NCI-H146 treated with DMSO at 0.1 percent for 48 hours (cell line): ENCODE measurements around the gene KATNB1.

Experiments
- DNase-seq: peaks from one replicate; lab custom pipeline; 2025; ENCODE audit not compliant: unreplicated experiment; lab: John Stamatoyannopoulos, UW

The KATNB1 gene

DNA sequence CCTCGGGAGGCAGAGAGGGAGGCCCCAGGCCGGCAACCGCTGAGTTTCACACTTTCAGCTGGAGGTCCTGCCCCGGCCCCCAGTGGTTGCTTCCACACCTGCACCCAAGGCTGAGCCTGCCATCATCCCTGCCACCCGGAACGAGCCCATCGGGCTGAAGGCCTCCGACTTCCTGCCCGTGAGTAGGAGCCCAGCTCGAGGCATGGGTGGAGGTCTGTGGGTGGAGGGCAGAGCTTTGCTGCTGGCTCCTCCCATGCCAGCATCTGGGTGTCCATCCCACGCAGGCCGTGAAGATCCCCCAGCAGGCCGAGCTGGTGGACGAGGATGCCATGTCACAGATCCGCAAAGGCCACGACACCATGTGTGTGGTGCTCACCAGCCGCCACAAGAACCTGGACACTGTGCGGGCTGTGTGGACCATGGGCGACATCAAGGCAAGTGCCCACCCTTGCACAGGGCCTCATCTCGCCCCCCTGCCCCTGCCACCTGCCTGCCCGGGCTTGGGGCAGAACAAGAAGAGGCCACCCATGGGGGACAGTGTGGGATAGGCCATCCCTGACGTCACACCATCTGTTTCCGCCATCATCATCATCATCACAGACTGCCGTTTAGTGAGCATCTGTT, 19.6 kb downstream of the KATNB1 start:
- no peak for DNase-seq

DNA sequence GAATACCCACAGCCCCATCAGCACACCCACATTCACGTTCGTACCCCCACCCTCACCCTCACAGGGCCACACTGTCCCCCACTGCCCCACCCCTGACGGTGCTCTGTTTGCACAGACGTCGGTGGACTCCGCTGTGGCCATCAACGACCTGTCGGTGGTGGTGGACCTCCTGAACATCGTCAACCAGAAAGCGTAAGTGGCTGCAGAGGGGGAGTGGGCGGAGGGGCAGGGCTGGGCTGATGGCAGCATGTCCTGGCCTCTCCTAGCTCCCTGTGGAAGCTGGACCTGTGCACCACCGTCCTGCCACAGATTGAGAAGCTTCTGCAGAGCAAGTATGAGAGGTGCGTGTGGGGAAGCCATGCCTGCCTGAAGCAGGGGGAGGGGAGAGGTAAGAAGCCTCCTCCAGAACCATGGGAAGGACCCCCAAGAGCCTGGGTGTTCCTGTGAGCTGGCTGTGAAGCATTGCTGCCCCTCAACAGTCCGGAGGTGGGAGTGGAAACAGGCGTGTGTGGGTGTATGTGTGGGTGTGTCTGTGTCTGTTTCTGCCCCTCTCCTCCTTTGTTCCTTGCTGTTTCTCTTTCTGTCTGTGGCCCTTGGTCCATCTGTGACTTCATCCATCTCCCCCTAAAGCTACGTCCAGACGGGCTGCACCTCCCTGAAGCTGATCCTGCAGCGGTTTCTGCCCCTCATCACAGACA, 20.3 kb downstream of the KATNB1 start:
- DNase-seq, result no peak

DNA sequence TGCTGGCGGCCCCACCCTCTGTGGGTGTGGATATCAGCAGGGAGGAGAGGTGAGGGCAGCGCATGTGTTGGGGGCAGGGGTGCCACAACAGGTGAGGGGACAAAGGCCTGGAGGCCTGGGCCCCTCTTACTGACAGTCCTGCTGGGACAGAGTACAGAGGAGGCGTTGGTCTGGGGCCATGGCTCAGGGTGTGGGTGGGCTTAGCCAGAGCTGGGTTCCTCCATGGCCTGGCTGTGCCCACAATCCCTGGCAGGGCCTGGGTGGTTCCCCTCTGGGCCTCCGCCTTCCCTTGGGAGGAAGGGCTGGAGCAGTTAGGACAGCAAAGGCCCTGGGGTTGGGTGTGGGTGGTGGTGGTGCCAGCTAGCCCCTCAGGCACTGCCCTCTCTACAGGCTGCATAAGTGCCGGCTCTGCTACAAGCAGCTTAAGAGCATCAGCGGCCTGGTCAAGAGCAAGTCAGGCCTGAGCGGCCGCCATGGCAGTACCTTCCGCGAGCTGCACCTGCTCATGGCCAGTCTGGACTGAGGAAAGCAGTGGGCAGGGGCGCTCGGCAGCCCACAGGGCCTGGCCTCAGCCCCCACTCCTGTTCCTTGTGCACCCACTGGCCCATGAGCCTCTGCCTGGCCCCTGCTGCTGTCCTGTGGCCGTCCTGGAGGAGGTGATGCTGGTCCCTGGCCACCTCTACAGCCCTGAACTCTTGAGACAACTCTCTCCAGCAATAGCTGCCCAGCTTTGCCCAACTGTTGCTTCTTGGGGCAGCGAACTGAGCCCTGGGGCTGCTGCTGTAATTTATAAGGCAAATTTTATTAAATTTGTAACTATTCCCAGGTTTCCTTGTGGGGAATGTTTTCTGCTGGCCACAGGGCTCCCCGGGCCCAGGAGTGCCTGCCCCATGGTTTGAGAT, 21.1 kb downstream of the KATNB1 start:
- no peak for DNase-seq

DNA sequence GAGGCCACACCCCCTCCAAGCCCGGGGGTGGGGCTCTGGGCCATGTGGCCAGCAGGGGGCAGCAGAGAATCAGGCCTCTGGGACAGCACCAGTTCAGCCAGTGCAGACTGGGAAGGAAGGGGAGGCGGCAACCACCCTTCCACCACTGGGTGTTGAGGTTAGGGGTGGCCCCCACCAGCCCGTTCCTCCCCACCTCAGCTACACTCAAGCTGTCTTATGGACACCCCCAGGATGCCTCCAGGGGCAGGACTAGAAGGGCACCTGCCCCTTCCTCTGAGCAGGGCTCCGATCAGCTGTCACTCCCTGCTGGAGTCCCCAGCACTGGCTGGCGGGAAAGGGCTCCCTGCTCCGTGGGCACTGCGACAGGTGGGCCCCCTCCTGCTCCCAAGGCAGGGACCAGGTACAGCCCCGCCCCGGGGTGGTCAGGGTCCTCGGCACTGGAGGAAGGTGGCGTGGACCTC, 21.8 kb downstream of the KATNB1 start:
- no peak for DNase-seq

DNA sequence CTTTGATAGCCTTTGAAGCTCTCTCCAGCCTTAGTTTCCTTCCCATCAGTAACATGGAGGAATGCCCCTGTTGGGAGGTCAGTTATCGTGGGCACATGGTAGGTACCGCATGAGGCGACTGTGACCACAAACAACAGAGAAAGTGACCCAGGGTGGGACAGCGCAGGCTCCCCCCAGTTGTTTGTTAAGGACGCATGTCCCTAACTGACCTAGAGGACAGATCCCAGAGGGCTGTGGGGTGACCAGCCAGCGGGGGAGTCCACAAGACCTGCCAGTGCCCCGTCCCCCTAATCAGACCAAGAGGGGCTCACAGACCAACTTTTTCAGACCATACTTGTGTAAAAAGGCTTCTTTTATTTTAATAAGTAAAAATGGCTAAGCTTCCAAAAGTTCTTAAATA, 22.3 kb downstream of the KATNB1 start:
- no peak for DNase-seq

DNA sequence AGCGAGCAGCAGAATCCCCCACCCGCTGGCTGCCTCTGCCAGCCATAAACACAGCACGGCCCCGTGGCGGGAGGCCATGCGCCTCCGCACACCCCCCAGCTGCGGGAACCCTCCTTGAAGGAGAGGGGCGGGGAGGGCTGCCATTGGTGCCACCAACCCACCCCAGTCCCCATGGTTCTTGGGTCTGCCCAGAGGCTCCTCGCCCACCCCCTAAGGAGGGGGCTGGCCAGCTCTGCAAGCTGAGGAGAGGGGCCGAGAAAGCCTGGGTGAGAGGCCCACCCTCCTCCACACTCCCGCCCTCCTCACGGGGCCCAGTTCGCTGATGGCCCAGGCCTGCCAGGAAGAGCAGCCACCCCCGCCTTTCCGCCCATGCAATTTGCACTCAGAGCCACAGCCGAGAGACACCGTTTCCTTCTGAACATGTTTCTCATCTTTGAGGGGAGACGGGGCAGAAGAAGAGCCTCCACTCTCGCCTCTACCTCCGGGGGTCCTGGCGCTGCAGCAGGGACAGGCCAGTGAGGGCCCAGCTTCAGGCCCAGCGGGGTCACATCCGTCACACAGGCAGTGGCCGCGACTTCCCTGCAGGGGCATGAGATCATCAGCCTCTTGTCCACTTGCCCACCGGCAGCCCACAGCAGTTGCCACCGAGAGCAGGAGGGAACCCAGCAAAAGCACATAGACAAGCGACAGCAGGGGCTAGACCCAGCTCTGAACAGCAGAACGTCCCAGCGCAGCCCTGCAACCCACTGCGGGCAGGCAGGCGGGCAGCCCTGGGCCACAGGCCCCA, 23.0 kb downstream of the KATNB1 start:
- DNase-seq, result no peak

DNA sequence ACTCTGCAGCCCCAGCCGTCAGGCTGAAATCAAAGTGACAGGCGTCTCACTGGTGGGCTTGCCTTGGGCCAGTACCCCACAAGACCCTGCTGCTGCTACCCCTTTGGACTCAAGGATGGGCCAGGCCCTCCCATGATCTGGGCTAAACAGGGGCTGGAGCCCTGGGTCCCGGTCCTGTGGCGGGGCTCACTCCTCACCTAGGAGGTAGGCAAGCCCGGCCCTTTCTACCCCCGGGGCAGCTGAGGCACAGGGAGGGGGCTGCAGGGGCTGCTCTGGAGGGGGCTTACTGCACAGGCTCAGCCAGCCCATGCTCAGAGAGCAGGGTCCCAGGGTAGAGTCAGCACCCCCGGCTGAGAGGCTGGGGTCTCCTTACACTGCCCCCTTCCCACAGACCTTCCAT, 23.6 kb downstream of the KATNB1 start:
- no peak for DNase-seq

DNA sequence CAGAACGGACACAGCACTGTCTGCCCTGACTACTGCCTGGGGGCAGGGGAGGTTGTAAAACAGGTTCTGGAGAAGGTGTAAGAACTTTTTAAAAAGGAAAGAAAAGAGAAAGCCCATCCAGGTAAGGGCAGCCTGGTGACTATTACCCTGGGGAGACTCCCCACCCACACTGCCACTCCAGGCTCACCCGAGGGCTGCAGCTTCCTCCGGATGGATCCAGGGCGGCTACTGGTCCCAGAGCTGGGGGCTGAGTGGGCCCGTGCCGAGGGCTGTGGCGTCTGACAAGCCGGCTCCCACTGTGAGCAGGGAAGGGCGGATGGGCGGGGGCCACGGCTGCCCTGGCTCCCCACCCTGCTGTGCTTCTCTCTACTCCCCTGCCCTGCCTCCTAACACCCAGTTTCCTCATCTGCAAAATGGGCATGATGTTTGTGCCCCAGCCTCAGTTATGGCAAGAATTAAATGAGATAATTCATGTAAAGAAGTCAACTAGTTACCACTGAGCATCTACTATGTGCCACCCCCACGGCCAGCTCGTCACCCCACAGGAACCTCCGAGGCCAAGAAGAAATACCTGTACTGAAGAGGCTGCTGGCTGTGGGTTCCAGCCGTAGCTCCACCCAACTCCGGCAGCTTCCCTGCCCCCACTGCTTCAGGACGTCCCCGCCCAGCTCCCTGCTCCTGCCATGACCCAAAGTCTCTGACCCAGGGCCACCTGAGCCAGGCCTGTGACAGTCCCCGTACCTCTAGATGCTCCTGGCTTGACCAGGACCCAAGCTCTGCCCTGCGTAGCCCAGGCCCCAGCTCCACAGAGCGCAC, 24.2 kb downstream of the KATNB1 start:
- no peak for DNase-seq

DNA sequence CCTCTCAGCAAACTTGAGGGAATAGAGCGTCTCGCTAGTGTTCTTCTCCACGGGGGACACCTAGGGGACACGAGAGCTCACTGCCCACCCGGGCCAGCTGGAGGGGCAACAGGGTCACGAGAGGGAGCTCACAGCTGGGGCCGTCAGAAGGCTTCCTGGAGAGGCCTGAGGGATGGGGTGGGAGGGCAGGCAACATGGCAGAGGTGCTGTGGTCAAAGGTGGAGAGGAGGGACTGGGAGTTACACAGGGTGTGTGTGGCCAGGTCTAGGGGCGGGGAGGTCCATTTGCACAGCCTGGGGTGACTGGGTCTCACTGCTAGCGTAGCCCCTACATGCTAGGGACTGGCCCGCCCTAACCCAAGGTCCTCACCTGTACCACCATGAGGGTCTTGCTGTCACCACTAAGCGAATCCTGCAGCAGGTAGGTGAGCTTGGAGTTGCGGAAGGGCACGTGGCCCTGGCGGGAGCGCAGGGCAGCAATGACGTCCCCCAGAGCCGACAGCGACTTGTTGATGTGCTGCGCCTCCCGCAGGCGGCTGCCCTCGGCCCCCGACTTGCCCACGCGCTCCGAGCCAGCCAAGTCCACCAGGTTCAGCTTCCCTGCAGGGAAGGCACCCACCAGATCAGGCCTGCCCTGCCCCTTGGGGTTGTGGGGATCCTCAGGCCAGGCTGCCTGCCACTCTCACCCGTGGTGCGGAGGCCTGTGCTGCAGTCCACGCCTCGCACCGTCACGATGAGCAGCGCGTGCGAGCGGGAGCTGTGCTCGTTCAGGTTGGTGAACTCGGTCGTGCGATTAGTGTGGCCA, 25.0 kb downstream of the KATNB1 start:
- no peak for DNase-seq

DNA sequence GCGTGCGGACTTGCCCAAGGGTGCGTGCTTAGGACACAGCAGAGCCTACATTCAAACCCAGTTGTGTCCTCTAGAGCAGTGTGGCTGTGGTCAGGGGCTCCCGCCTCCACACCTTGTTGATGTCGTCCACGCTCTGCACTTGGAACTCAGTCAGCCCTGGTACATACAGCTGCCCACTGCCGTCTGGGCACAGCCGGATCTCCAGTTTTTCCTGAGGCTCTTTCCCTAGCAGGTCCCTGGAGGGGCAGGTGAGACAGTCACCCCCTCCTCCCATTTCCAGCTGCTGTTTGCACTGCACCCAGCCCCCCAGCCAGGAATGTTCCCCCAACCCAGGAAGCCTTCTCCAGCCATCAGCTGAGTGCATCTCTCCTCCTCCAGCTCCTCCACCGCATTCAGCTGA, 25.7 kb downstream of the KATNB1 start:
- no peak for DNase-seq

DNA sequence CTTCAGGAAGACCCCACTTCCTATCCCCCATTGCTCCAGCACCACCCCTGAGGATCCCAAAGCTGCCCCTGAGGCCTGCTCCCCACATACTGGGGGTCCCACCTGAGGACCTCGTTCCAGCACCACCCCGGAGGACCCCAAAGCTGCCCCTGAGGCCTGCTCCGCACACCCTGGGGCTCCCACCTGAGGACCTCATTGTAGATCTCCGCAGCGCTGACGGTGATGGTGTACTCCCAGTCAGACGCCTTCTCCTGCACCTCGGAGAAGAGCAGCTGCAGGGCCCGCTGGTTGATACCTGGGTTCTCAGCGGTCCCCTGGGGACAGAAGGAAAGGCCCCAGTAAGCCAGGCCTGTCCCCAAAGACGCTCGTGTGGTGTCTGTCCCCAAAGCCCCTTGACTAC, 26.4 kb downstream of the KATNB1 start:
- DNase-seq, result no peak

DNA sequence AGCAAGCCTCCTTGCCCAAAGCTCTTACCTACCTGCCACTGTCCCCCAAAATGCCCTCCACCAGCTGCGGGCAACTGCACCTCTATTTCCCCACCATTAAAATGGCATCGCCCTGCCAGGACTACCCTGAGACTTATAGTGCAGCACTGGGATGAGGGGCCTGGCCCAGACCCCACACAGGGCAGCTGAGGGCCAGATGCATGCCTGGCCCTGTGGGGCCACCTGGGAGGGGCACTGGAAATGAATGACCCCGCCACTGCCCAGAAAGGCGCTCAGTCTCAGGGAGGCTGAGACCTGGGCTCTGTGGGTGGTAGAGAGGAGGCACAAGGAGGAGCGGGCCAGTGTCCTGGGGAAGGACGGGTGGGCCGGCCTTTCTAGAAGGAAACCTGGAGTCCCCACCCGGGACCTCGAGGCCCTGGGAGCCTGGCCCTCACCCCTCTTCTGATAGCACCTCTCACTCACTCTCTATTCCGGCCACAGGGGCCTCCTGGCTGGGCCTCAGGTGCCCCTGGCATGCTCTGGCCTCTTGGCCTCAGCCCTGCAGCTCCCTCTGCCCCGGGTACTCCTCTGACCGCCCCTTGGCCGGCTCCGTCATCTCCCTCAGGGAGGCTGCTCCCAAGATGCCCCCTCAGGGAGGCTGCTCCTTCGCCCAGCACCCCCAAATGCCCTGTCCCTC, 26.9 kb downstream of the KATNB1 start:
- DNase-seq, result no peak

DNA sequence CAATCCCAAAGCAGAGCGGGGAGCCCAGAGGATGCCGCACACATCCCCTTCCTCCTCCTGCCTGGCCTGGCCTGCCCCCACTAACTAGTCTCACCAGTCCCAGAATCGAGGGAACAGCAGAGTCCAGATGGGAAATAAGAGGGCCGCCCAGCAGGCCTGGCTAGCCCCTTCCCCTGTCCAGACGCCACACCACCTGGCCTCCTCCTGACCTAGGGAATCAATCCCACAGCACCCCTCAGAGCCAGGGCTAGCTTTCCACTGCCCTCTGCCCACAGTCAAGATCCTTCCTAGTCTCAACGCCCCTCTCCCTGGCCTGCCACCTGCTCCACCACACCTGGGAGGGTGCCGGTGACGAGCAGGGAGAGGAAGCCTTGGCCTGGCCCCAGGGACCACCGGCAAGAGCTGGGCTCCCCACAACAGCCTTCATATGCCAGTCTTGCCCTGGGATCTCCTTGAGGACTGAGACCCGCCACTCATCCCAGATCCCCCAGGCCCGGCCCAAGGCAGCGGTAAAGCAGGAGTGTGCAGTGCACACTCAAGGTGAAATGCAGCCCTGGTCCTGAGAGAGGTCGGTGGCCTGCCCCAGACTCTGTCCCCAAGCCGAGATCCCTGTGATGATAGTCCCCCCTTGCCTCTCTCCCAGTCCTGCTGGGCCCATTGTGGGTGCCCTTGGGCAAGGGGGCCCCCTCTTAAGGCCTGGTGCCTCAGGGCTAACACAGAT, 27.9 kb downstream of the KATNB1 start:
- no peak for DNase-seq

DNA sequence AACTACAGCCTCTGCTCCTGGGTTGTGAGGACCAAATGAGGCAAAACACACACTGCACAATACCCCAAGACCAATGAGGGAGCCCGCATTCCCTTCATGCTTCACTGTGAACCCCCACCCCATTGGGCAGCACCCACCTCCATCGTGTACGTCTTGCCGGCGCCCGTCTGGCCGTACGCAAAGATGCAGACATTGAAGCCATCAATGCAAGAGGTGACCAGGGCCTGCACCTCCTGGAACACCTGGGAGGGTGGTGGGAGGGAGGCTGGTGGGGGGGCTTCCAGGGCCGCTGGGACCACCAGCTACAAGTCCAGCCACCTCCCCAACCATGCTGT, 28.4 kb downstream of the KATNB1 start:
- no peak for DNase-seq

DNA sequence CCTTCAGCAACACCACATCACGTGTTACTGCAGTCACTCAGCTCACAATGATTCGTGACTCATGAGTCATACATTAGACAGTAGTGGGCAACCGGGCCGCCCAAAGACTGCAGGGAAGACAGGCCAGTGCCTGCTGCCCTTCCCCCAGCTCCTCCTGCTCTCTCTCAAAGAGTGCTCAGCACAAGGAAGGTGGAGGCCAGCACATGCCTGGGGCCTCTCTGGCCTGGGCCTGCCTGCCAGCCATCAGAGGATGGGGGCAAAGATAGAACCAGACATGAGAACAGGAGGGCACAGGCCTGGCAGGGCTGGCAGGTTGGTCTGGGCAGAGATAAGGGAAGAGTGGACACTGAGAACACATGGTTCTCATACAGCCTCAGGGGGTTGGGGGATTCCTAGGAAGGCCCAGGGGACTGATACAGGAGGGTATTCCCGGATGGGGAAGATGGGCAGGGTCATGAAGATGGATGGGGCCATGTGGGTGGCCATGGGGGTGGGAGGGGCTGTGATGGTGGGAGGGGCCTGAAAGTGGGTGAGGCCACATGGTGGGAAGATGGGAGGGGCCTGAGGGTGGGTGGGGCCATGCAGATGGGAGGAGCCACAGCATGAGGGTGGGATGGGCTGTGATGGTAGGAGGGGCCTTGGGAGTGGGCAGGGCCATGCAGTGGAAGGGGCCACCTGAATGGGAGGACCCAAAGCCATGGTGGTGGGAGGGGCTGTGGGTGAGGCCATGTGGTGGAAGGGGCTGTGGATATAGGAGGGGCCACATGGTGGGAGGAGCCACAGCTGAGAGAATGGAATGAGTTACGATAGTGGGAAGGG, 29.0 kb downstream of the KATNB1 start:
- DNase-seq, result no peak

DNA sequence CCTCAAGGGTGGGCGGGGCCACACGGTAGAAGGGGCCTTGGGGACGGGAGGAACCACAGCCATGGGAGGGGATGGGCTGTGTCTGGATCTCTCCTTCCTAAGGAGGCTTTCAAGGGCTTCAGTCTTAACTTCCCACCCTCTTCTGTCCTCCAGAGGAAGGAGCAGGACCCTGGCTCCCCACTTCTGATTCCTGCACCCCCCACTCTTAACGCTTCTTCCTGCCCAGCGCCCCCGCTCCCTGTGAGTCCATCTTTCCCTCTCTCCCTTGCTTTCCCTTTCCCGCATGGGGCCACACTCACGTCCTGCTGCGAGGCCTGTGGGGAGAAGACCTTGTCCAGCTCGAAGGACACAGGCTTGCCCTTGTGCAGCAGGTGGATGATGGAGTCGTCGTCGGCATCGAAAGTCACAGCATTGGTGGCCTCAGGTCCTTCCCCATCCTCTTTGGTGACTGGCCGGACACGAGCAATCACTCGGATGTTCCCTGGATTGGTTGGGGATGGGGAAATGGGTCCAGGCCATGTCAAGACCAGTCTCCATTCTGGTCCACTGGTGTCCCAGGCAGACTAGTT, 29.7 kb downstream of the KATNB1 start:
- DNase-seq, result no peak

DNA sequence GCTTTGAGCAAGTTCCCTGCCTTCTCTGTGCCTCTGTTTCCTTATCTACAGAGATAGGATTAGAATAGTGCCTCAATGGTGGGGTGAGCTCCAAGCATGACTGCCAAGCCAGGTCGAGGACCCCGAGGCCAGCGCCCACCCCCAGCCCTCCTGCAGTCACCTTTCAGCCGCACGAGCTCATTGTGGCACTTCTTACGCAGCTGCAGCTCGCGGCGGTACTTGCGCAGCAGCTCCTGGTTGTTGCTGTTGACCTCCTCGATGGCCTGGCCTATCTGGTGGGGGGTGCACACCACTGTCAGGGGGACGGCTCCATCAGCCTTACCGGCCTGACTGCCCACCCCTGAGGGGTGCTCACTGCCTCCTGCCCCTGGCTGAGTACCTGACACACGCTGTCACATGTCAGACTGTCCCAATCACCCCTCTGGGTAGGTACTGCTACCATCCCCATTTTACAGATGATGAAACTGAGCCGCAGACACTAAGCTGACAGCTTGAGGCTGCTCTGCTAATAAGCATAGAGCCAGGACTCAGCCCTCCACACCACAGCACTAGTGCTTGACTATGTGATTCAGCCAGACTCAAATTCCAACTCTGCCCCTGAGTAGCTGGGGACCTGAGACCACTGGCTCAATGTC, 31.3 kb downstream of the KATNB1 start:
- no peak for DNase-seq
